ENCODE results near the gene RACK1.
A peak's percentile ranks its signal among the peaks of the same experiment; 100 is the strongest.

Gene RACK1

GRCh38 chr5:181187500-181188213, 56.0 kb downstream of the RACK1 start:
- Histone ChIP-seq H3K36me3 (replicated peaks) (no peaks in the 10 kb centered on the region), H3K27me3 (replicated peaks) (no peaks in the 10 kb centered on the region), H3K27ac (peak overlapping the region; percentile 39), H3K4me3 (ENCODE audit: low read depth, low read length) (peak overlapping the region; percentile 51)
- in situ Hi-C loops (cut with HindIII; ENCODE audit: low pct_ligation_motif_present, low sequenced_read_pairs) = no loop called here
- peak; percentile 83 for DNase-seq
- TF ChIP-seq CTCF (IDR thresholded peaks at IDR 0.05; ENCODE audit: low read depth, low read length, missing control alignments) = peak; percentile 57

- TF ChIP-seq CTCF (IDR thresholded peaks at IDR 0.05; ENCODE audit: low read depth, low read length, missing control alignments) = no peak
- in situ Hi-C loops (cut with HindIII; ENCODE audit: low pct_ligation_motif_present, low sequenced_read_pairs) = no loop called here
- Histone ChIP-seq H3K4me3 (ENCODE audit: low read depth, low read length) (peak overlapping the region; percentile 51), H3K27ac (peak overlapping the region; percentile 39), H3K27me3 (replicated peaks) (no peaks in the 10 kb centered on the region), H3K36me3 (replicated peaks) (no peaks in the 10 kb centered on the region)
- no peak for DNase-seq
Observed at GRCh38 chr5:181186986-181187499, 56.7 kb downstream of the RACK1 start.
